ENCODE data around the gene BICD1. TPM values are rescaled to one million over a fixed set of nuclear protein-coding genes. Genes with fewer than 3 reads are reported as not detected.

Gene BICD1
- polyA plus RNA-seq, 1 experiment = 20.1 TPM

GRCh38 chr12:32100361-32100760 is 6.3 kb upstream of the BICD1 start:
- Histone ChIP-seq H3K27me3 (ENCODE audit: control insufficient read depth, insufficient read depth, low read length) (no peaks in the 10 kb centered on the region), H3K4me3 (ENCODE audit: low read depth, low read length) (no peak overlapping the region), H3K27ac (ENCODE audit: low read depth, low read length) (no peak overlapping the region), H3K9me3 (ENCODE audit: control insufficient read depth, insufficient read depth, low read length) (no peaks in the 10 kb centered on the region)
- ChIA-PET CTCF (interaction anchor here (0.6 kb wide), 1 partner anchor 1258 kb away, joined by 3 read pairs; no protein-coding TSS in a partner anchor), POLR2A (no interaction called here)
- TF ChIP-seq CTCF (IDR thresholded peaks at IDR 0.05; ENCODE audit: low read depth, low read length) = no peak
- DNase-seq (ENCODE audit: low read depth, low spot score) = no peak

- no peak for TF ChIP-seq CTCF (IDR thresholded peaks at IDR 0.05; ENCODE audit: low read depth, low read length)
- DNase-seq (ENCODE audit: low read depth, low spot score) = no peak
- H3K27me3 ChIP-seq (ENCODE audit: control insufficient read depth, insufficient read depth, low read length) = no peaks in the 10 kb centered on the region
- H3K27ac ChIP-seq (ENCODE audit: low read depth, low read length) = no peak overlapping the region
- ChIA-PET POLR2A (no interaction called here), CTCF (interaction anchor here (0.6 kb wide), 1 partner anchor 1258 kb away, joined by 3 read pairs; no protein-coding TSS in a partner anchor)
- no peak overlapping the region for H3K4me3 ChIP-seq (ENCODE audit: low read depth, low read length)
- H3K9me3 ChIP-seq (ENCODE audit: control insufficient read depth, insufficient read depth, low read length) = no peaks in the 10 kb centered on the region
Measured at GRCh38 chr12:32100888-32101287, 5.8 kb upstream of the BICD1 start.

GRCh38 chr12:32102234-32102633 is 4.4 kb upstream of the BICD1 start:
- H3K27me3 ChIP-seq (ENCODE audit: control insufficient read depth, insufficient read depth, low read length) = no peaks in the 10 kb centered on the region
- no peak for DNase-seq (ENCODE audit: low read depth, low spot score)
- H3K27ac ChIP-seq (ENCODE audit: low read depth, low read length) = no peak overlapping the region
- H3K4me3 ChIP-seq (ENCODE audit: low read depth, low read length) = no peak overlapping the region
- no peak for TF ChIP-seq CTCF (IDR thresholded peaks at IDR 0.05; ENCODE audit: low read depth, low read length)
- CTCF ChIA-PET = interaction anchor here (0.6 kb wide), 1 partner anchor 208 kb away, joined by 3 read pairs; no protein-coding TSS in a partner anchor
- no peaks in the 10 kb centered on the region for H3K9me3 ChIP-seq (ENCODE audit: control insufficient read depth, insufficient read depth, low read length)
- POLR2A ChIA-PET = no interaction called here

GRCh38 chr12:32104572-32105355 is 1.9 kb upstream of the BICD1 start:
- Histone ChIP-seq H3K27ac (ENCODE audit: low read depth, low read length) (no peak overlapping the region), H3K27me3 (ENCODE audit: control insufficient read depth, insufficient read depth, low read length) (no peaks in the 10 kb centered on the region), H3K4me3 (ENCODE audit: low read depth, low read length) (no peak overlapping the region), H3K9me3 (ENCODE audit: control insufficient read depth, insufficient read depth, low read length) (no peaks in the 10 kb centered on the region)
- DNase-seq (ENCODE audit: low read depth, low spot score) = no peak
- ChIA-PET CTCF (no interaction called here), POLR2A (interaction anchor here (0.6 kb wide), 1 partner anchor 20 kb away, joined by 5 read pairs; no protein-coding TSS in a partner anchor)
- TF ChIP-seq CTCF (IDR thresholded peaks at IDR 0.05; ENCODE audit: low read depth, low read length) = no peak

- ChIA-PET POLR2A (interaction anchor here (0.6 to 2.0 kb wide), 3 partner anchors 10 to 521 kb away, joined by 3 to 20 read pairs (median 6); no protein-coding TSS in a partner anchor), CTCF (interaction anchor here (0.5 to 2.8 kb wide), 8 partner anchors 9 to 453 kb away, joined by 3 to 12 read pairs (median 4); no protein-coding TSS in a partner anchor)
- DNase-seq (ENCODE audit: low read depth, low spot score) = no peak
- Histone ChIP-seq H3K9me3 (ENCODE audit: control insufficient read depth, insufficient read depth, low read length) (no peaks in the 10 kb centered on the region), H3K27ac (ENCODE audit: low read depth, low read length) (peak overlapping the region; percentile 78), H3K27me3 (ENCODE audit: control insufficient read depth, insufficient read depth, low read length) (no peaks in the 10 kb centered on the region), H3K4me3 (ENCODE audit: low read depth, low read length) (peak overlapping the region; percentile 92)
- no peak for TF ChIP-seq CTCF (IDR thresholded peaks at IDR 0.05; ENCODE audit: low read depth, low read length)
Measured at GRCh38 chr12:32105986-32106516, 596 bp upstream of the BICD1 start.
